Thyroid gland (tissue), 4 donors: ENCODE data around the gene ZDHHC17.

Experiments used
- CTCF ChIP-seq, 6 experiments: fragments of 200-600 bp in 3 of 6; fragments of 450-650 bp in 3 of 6; sonication (generic) in 3 of 6; IDR thresholded peaks; one replicate each; pipeline ENCODE4 v1.5.1; 2016 to 2019; ENCODE audit warnings: antibody characterized with exemption in 6 of 6, mild to moderate bottlenecking in 2 of 6, inconsistent platforms in 1 of 6, moderate library complexity in 1 of 6
- POLR2A ChIP-seq, 2 donors: fragments of 450-650 bp; IDR thresholded peaks; one replicate each; pipeline ENCODE4 v1.6.1; 2017; ENCODE audit warnings: antibody characterized with exemption in 2 of 2, mild to moderate bottlenecking in 2 of 2, moderate library complexity in 1 of 2

- no peak for TF ChIP-seq POLR2A (IDR thresholded peaks at IDR 0.05)
- no peak for TF ChIP-seq CTCF (IDR thresholded peaks at IDR 0.05)
These were observed 116.7 kb downstream of the ZDHHC17 start for GRCh38 chr12:76880519-76881023.
